Fibroblast of the aortic adventitia (primary cell): ENCODE results near the gene MYO5B. TPM values are rescaled to one million over a fixed set of nuclear protein-coding genes. Genes with fewer than 3 reads are reported as not detected.
"Not testable (repeated sequence)": the region's sequence is repeated elsewhere in the genome, so short reads cannot be mapped to it uniquely, and the experiment has no call there.

Experiments
- DNase-seq: peaks from one replicate; pipeline ENCODE4 v3.0.0-alpha.2; 2010; ENCODE audit warnings: low read depth
- H3K4me3 ChIP-seq: 2 replicates; pipeline ENCODE4 v1.5.1; 2011; ENCODE audit warnings: low read depth, mild to moderate bottlenecking, control low read depth, low read length, moderate library complexity
- CTCF ChIP-seq: IDR thresholded peaks from 2 replicates; pipeline ENCODE4 v1.5.1; 2011; ENCODE audit warnings: mild to moderate bottlenecking, low read length, control low read depth, inconsistent platforms; ENCODE audit not compliant: insufficient read depth
- total RNA-seq: library from RNA; depleted of rRNA; stranded (reverse); fragments of >200 nt; gene quantifications from 2 replicates; pipeline ENCODE4 v1.2.3, GENCODE V29; 2012; ENCODE audit warnings: low replicate concordance

Gene MYO5B
- total RNA-seq = 0.09 and 0.16 TPM in 2 replicates

- no peak for TF ChIP-seq CTCF
- no peak for DNase-seq
- no peak within 1 kb of the TSS for H3K4me3 ChIP-seq
Measured at GRCh38 chr18:50194631-50195532, at the start of gene MYO5B. TSS of gene MYO5B (minus strand) at chr18:50195147. CDS start at chr18:50194793, 354 bp downstream.

- not testable (repeated sequence) for H3K4me3 ChIP-seq, DNase-seq
Measured at GRCh38 chr18:50241768-50242167, 46.8 kb upstream of the MYO5B start.

GRCh38 chr18:50240080-50240563 lies 45.2 kb upstream of the MYO5B start:
- TF ChIP-seq CTCF = no peak
- no peak overlapping the region for H3K4me3 ChIP-seq
- DNase-seq = no peak

GRCh38 chr18:50232419-50232818 lies 37.5 kb upstream of the MYO5B start:
- DNase-seq = no peak
- no peak overlapping the region for H3K4me3 ChIP-seq
- TF ChIP-seq CTCF = no peak

- no peak for DNase-seq
- no peak for TF ChIP-seq CTCF
- H3K4me3 ChIP-seq = no peak overlapping the region
Measured at GRCh38 chr18:50231621-50232020, 36.7 kb upstream of the MYO5B start.

- not testable (repeated sequence) for DNase-seq, H3K4me3 ChIP-seq
Measured at GRCh38 chr18:50220249-50220648, 25.3 kb upstream of the MYO5B start.

GRCh38 chr18:50218432-50219197 lies 23.7 kb upstream of the MYO5B start:
- TF ChIP-seq CTCF = peak; percentile 43
- DNase-seq = peak; percentile 36
- no peak overlapping the region for H3K4me3 ChIP-seq
